GM12878 (cell line): ENCODE results near the gene TPST1. TPM values are rescaled to one million over a fixed set of nuclear protein-coding genes. Genes with fewer than 3 reads are reported as not detected.

Experiments
- ATAC-seq: fragments of 200-7000 bp; cut with Tn5 transposase; 3 replicates; pipeline ENCODE4 v1.9.1; 2020; ENCODE audit warnings: mild to moderate bottlenecking, moderate library complexity
- BruUV-seq: library from RNA; stranded (reverse); fragments of 400-500 nt; replicated peaks from 2 replicates; lab custom pipeline; 2021; lab: Mats Ljungman, UMichigan
- CTCF ChIA-PET: fragments of 300-600 bp; sonication (Branson Sonifier 250); formaldehyde crosslinking; extraction: SDS; loops from one replicate; lab custom pipeline; 2021; ENCODE audit warnings: inconsistent platforms; lab: Yijun Ruan, JAX
- POLR2A ChIA-PET: fragments of 350-600 bp; formaldehyde crosslinking; extraction: SDS; loops from one replicate; lab custom pipeline; 2021; ENCODE audit warnings: inconsistent platforms; lab: Charles Lee
- RAD21 ChIA-PET: fragments of 300-600 bp; sonication (Branson Sonifier 250); formaldehyde crosslinking; loops from one replicate; lab custom pipeline; 2023; ENCODE audit warnings: antibody characterized with exemption; ENCODE audit not compliant: unreplicated experiment; lab: Charles Lee
- SMC1A ChIA-PET: fragments of 300-600 bp; sonication (Branson Sonifier 250); formaldehyde crosslinking; loops from one replicate; lab custom pipeline; 2023; ENCODE audit not compliant: unreplicated experiment, uncharacterized antibody; lab: Charles Lee
- DNase-seq: peaks from one replicate; pipeline ENCODE4 v3.0.0-alpha.2; 2011; ENCODE audit warnings: low read depth, low spot score
- FAIRE-seq: peaks from 3 replicates; lab custom pipeline; 2011; peaks lifted over from hg19 to GRCh38; lab: Jason Lieb, UNC
- H2AFZ ChIP-seq: 2 replicates; pipeline ENCODE4 v1.6.0; 2011; ENCODE audit warnings: low read depth, low read length, control low read depth; ENCODE audit not compliant: control insufficient read depth
- H3K27ac ChIP-seq: 2 replicates; pipeline ENCODE4 v1.5.1; 2011; ENCODE audit warnings: control low read depth; ENCODE audit not compliant: control insufficient read depth, insufficient read depth
- H3K27me3 ChIP-seq, 2 experiments: replicated peaks in 1 of 2; 2 replicates each; pipeline versions ENCODE4 v1.6.0 to v1.6.1; 2011; ENCODE audit warnings: low read length in 1 of 2; ENCODE audit not compliant: control insufficient read depth in 2 of 2, insufficient read depth in 2 of 2
- H3K36me3 ChIP-seq, 2 experiments: 2 replicates each; pipeline ENCODE4 v1.5.1; 2011; ENCODE audit warnings: low read length in 1 of 2; ENCODE audit not compliant: control insufficient read depth in 2 of 2, insufficient read depth in 2 of 2
- H3K4me1 ChIP-seq: 2 replicates; pipeline ENCODE4 v1.6.1; 2011; ENCODE audit warnings: mild to moderate bottlenecking, low read length, moderate library complexity, mixed read lengths; ENCODE audit not compliant: control insufficient read depth, insufficient read depth
- H3K4me2 ChIP-seq: 2 replicates; pipeline ENCODE4 v1.6.0; 2011; ENCODE audit warnings: control low read depth; ENCODE audit not compliant: control insufficient read depth, insufficient read depth
- H3K4me3 ChIP-seq: fragments of 200-600 bp; sonication (generic); 2 replicates; pipeline ENCODE4 v1.5.1; 2016
- H3K79me2 ChIP-seq: 2 replicates; pipeline ENCODE4 v1.6.0; 2011; ENCODE audit warnings: low read length; ENCODE audit not compliant: control insufficient read depth, insufficient read depth
- H3K9ac ChIP-seq: 2 replicates; pipeline ENCODE4 v1.8.0; 2011; ENCODE audit warnings: low read length, control low read depth, mixed read lengths; ENCODE audit not compliant: control insufficient read depth, insufficient read depth
- H3K9me3 ChIP-seq: replicated peaks from 3 replicates; pipeline ENCODE4 v1.5.1; 2011; ENCODE audit warnings: mild to moderate bottlenecking, low read length; ENCODE audit not compliant: control insufficient read depth, insufficient read depth
- H4K20me1 ChIP-seq: 2 replicates; pipeline ENCODE4 v1.6.0; 2011; ENCODE audit not compliant: control insufficient read depth, insufficient read depth
- SP1 ChIP-seq: IDR thresholded peaks from one replicate; pipeline ENCODE4 v1.6.1; 2011; ENCODE audit warnings: low read depth, low read length
- STAT3 ChIP-seq: IDR thresholded peaks from 2 replicates; pipeline ENCODE4 v1.6.1; 2011; ENCODE audit warnings: low read depth, low read length, improper control_type of control experiment
- WGBS: methylation state at CpG from one replicate; pipeline ENCODE4 v1.1.6; 2016; ENCODE audit warnings: low lambda C conversion rate; ENCODE audit not compliant: insufficient replicate concordance, insufficient coverage; ENCODE audit errors: missing lambda C conversion rate; 5-methylcytosine and 5-hydroxymethylcytosine counted together
- in situ Hi-C: fragments of 300-500 bp; cut with MboI; formaldehyde crosslinking; loops from 9 replicates; pipeline ENCODE4 v1.14.3; 2018; ENCODE audit warnings: mixed read lengths
- intact Hi-C: fragments of 100-400 bp; cut with micrococcal nuclease; formaldehyde crosslinking; loops from one replicate; pipeline ENCODE4 v1.14.2; 2022; ENCODE audit not compliant: unreplicated experiment
- polyA plus RNA-seq, 11 experiments: library from polyadenylated mRNA; depleted of rRNA in 4 of 11; unstranded in 6 of 11; stranded (reverse) in 5 of 11; fragments of >200 nt; fragmentation: Nextera tagmentation in 4 of 11; fragmentation: Illumina TruSeq in 1 of 11; extraction: Ambion mirVana in 4 of 11; extraction: Trizol in 1 of 11; gene quantifications; 1 replicate in 1 of 11; 2 replicates in 10 of 11; pipeline versions ENCODE4 v1.2.1 to v1.2.3, GENCODE V29; 2011 to 2016; ENCODE audit warnings: inconsistent platforms in 2 of 11, missing spikeins in 2 of 11, low read depth in 1 of 11
- total RNA-seq, 4 experiments: library from RNA; depleted of rRNA in 3 of 4; stranded (reverse); fragments of >200 nt in 3 of 4; fragmentation: Illumina TruSeq in 1 of 4; extraction: Trizol in 1 of 4; gene quantifications; 2 replicates each; pipeline versions ENCODE4 v1.2.1 to v1.2.3, GENCODE V29; 2013 to 2021
- TF ChIP-seq, protein P1 (sequence below): IDR thresholded peaks from 2 replicates; pipeline ENCODE4 v1.6.1; 2011; ENCODE audit warnings: borderline replicate concordance, low read depth, mild to moderate bottlenecking, moderate library complexity, low read length; ENCODE audit not compliant: insufficient read depth, poor library complexity, severe bottlenecking
- TF ChIP-seq, protein P2 (sequence below): fragments of 450-650 bp; formaldehyde crosslinking; IDR thresholded peaks from 2 replicates; pipeline ENCODE4 v1.4.0; 2020; ENCODE audit warnings: mild to moderate bottlenecking, moderate library complexity
- TF ChIP-seq, protein P3 (sequence below): fragments of 450-650 bp; formaldehyde crosslinking; IDR thresholded peaks from 2 replicates; pipeline ENCODE4 v1.4.0; 2022; ENCODE audit warnings: mild to moderate bottlenecking, moderate library complexity

TPST1 gene
- total and polyA plus RNA-seq, 10 of the 15 experiments (the other 5 are each of a cell fraction or from before 2014, with no cell fraction given) = 1.1 to 10.6 (median 7.5) TPM

DNA sequence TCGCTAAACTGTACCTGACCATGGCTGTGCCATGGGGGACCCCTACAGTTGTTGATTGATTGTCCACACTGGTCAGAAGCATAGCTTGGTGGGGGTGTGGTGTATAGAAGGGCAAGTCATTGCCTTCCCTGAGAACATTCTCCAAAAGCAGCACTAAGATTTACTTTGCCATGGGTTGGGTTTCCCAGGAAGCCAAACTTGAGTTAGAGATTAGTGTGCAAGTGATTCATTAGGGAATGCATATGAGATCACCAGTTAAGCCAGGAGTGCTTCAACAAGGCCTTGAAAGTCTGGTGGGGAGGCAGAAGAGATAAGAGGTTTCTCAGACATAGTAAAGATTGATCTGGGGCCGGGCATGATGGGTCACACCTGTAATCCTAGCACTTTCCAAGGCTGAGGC, 21.4 kb upstream of the TPST1 start (continued):
- TF ChIP-seq, protein P1, sequence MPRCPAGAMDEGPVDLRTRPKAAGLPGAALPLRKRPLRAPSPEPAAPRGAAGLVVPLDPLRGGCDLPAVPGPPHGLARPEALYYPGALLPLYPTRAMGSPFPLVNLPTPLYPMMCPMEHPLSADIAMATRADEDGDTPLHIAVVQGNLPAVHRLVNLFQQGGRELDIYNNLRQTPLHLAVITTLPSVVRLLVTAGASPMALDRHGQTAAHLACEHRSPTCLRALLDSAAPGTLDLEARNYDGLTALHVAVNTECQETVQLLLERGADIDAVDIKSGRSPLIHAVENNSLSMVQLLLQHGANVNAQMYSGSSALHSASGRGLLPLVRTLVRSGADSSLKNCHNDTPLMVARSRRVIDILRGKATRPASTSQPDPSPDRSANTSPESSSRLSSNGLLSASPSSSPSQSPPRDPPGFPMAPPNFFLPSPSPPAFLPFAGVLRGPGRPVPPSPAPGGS = no peak

DNA sequence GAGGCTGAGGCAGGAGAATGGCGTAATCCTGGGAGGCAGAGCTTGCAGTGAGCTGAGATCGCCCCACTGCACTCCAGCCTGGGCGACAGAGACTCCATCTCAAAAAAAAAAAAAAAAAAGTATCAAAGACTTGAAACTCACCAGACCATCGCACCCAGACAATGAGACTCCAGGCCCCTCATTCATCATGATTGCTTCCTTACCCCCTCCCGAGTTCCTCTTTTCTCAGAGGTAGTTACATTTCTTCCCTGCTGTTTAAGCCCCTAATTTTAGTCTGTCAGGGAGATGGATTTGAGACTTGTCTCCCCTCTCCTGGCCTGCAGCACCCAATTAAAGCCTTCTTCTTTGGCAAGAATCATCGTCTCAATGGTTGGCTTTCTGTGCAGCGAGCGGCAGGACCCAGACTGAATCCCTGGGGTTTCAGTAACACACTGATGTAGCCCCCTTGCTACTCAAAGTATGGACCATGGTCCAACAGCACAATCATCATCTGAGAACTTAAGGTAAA, 19.4 kb upstream of the TPST1 start:
- ChIA-PET CTCF (no interaction called here), RAD21 (no interaction called here), POLR2A (no interaction called here)

More for the DNA sequence above, 19.4 kb upstream of the TPST1 start:
- intact Hi-C loops (no loop called here), in situ Hi-C loops (no loop called here)
- WGBS = 65% methylated on average over 8 of the region's 8 CpGs
- FAIRE-seq (no peak), ATAC-seq (no peak), DNase-seq (no peak)
- SMC1A ChIA-PET = no interaction called here
- Histone ChIP-seq H3K4me3 (no peak overlapping the region), H3K4me1 (no peaks in the 10 kb centered on the region), H3K36me3 (no peaks in the 10 kb centered on the region), H3K4me2 (no peak overlapping the region), H3K9me3 (no peaks in the 10 kb centered on the region), H2AFZ (no peak overlapping the region), H3K79me2 (no peaks in the 10 kb centered on the region), H4K20me1 (no peaks in the 10 kb centered on the region), H3K27ac (no peak overlapping the region), H3K27me3 (no peaks in the 10 kb centered on the region; a peak in 1 of 4 replicates), H3K9ac (no peak overlapping the region)
- no TSS peak for BruUV-seq
- no peak for TF ChIP-seq STAT3
- no peak for TF ChIP-seq SP1
- TF ChIP-seq, protein P2, sequence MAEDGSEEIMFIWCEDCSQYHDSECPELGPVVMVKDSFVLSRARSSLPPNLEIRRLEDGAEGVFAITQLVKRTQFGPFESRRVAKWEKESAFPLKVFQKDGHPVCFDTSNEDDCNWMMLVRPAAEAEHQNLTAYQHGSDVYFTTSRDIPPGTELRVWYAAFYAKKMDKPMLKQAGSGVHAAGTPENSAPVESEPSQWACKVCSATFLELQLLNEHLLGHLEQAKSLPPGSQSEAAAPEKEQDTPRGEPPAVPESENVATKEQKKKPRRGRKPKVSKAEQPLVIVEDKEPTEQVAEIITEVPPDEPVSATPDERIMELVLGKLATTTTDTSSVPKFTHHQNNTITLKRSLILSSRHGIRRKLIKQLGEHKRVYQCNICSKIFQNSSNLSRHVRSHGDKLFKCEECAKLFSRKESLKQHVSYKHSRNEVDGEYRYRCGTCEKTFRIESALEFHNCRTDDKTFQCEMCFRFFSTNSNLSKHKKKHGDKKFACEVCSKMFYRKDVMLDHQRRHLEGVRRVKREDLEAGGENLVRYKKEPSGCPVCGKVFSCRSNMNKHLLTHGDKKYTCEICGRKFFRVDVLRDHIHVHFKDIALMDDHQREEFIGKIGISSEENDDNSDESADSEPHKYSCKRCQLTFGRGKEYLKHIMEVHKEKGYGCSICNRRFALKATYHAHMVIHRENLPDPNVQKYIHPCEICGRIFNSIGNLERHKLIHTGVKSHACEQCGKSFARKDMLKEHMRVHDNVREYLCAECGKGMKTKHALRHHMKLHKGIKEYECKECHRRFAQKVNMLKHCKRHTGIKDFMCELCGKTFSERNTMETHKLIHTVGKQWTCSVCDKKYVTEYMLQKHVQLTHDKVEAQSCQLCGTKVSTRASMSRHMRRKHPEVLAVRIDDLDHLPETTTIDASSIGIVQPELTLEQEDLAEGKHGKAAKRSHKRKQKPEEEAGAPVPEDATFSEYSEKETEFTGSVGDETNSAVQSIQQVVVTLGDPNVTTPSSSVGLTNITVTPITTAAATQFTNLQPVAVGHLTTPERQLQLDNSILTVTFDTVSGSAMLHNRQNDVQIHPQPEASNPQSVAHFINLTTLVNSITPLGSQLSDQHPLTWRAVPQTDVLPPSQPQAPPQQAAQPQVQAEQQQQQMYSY = no peak
- TF ChIP-seq, protein P3, sequence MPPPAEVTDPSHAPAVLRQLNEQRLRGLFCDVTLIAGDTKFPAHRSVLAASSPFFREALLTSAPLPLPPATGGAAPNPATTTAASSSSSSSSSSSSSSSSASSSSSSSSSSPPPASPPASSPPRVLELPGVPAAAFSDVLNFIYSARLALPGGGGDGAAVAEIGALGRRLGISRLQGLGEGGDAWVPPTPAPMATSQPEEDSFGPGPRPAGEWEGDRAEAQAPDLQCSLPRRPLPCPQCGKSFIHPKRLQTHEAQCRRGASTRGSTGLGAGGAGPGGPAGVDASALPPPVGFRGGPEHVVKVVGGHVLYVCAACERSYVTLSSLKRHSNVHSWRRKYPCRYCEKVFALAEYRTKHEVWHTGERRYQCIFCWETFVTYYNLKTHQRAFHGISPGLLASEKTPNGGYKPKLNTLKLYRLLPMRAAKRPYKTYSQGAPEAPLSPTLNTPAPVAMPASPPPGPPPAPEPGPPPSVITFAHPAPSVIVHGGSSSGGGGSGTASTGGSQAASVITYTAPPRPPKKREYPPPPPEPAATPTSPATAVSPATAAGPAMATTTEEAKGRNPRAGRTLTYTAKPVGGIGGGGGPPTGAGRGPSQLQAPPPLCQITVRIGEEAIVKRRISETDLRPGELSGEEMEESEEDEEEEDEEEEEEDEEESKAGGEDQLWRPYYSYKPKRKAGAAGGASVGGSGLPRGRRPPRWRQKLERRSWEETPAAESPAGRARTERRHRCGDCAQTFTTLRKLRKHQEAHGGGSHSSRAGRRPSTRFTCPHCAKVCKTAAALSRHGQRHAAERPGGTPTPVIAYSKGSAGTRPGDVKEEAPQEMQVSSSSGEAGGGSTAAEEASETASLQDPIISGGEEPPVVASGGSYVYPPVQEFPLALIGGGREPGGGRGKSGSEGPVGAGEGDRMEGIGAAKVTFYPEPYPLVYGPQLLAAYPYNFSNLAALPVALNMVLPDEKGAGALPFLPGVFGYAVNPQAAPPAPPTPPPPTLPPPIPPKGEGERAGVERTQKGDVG = no peak
